Fibroblast of lung (primary cell): ENCODE data around the gene LCE3C. TPM values are rescaled to one million over a fixed set of nuclear protein-coding genes. Genes with fewer than 3 reads are reported as not detected.
"Not testable (repeated sequence)": the region's sequence is repeated elsewhere in the genome, so short reads cannot be mapped to it uniquely, and the experiment has no call there.

Experiments
- DNase-seq, 2 donors: peaks; one replicate each; pipeline versions ENCODE4 v3.0.0 to v3.0.0-alpha.2; 2010; ENCODE audit warnings: low read depth in 2 of 2
- H2AFZ ChIP-seq: 2 replicates; pipeline ENCODE4 v1.5.1; 2012; ENCODE audit warnings: low read length, control low read depth, inconsistent platforms
- H3K27ac ChIP-seq: 2 replicates; pipeline ENCODE4 v1.5.1; 2011; ENCODE audit warnings: low read length, control low read depth; ENCODE audit not compliant: insufficient read depth
- H3K27me3 ChIP-seq: 2 replicates; pipeline ENCODE4 v1.5.1; 2011; ENCODE audit warnings: mild to moderate bottlenecking, low read length; ENCODE audit not compliant: control insufficient read depth, insufficient read depth
- H3K36me3 ChIP-seq: 2 replicates; pipeline ENCODE4 v1.5.1; 2011; ENCODE audit warnings: low read length; ENCODE audit not compliant: control insufficient read depth, insufficient read depth
- H3K4me1 ChIP-seq: 2 replicates; pipeline ENCODE4 v1.5.1; 2011; ENCODE audit warnings: low read length; ENCODE audit not compliant: control insufficient read depth, insufficient read depth; ENCODE audit errors: extremely low read depth
- H3K4me2 ChIP-seq: 2 replicates; pipeline ENCODE4 v1.5.1; 2011; ENCODE audit warnings: low read length, control low read depth; ENCODE audit not compliant: insufficient read depth; ENCODE audit errors: extremely low read depth
- H3K4me3 ChIP-seq, 4 experiments: fragments of 200-600 bp in 1 of 4; sonication (generic) in 1 of 4; replicated peaks in 1 of 4; 2 replicates each; pipeline ENCODE4 v1.5.1; 2011 to 2016; ENCODE audit warnings: low read length in 4 of 4, low read depth in 3 of 4, mild to moderate bottlenecking in 3 of 4, control low read depth in 2 of 4, inconsistent platforms in 1 of 4, mixed read lengths in 1 of 4; ENCODE audit not compliant: insufficient read depth in 1 of 4; ENCODE audit errors: control extremely low read depth in 1 of 4
- H3K79me2 ChIP-seq: 2 replicates; pipeline ENCODE4 v1.5.1; 2012; ENCODE audit warnings: mild to moderate bottlenecking, low read length, inconsistent platforms; ENCODE audit not compliant: control insufficient read depth, insufficient read depth
- H3K9ac ChIP-seq: 2 replicates; pipeline ENCODE4 v1.5.1; 2011; ENCODE audit warnings: mild to moderate bottlenecking, low read length, control low read depth; ENCODE audit not compliant: insufficient read depth
- H3K9me3 ChIP-seq: 2 replicates; pipeline ENCODE4 v1.5.1; 2012; ENCODE audit warnings: low read depth, low read length; ENCODE audit not compliant: control insufficient read depth, insufficient read depth
- H4K20me1 ChIP-seq: 2 replicates; pipeline ENCODE4 v1.5.1; 2011; ENCODE audit warnings: low read length; ENCODE audit not compliant: control insufficient read depth, insufficient read depth; ENCODE audit errors: extremely low read depth
- CTCF ChIP-seq, 2 donors: IDR thresholded peaks in 1 of 2; conservative IDR thresholded peaks in 1 of 2; 1 replicate in 1 of 2; 2 replicates in 1 of 2; pipeline ENCODE4 v1.5.1; 2011 to 2012; ENCODE audit warnings: low read length in 2 of 2, control low read depth in 1 of 2, inconsistent platforms in 1 of 2, low read depth in 1 of 2, mild to moderate bottlenecking in 1 of 2
- EZH2 ChIP-seq: IDR thresholded peaks from 2 replicates; pipeline ENCODE4 v1.5.1; 2012; ENCODE audit warnings: low read length, control low read depth, mild to moderate bottlenecking; ENCODE audit errors: missing control alignments
- polyA plus RNA-seq, 2 donors: library from polyadenylated mRNA; depleted of rRNA in 1 of 2; stranded (reverse) in 1 of 2; unstranded in 1 of 2; fragments of >200 nt; gene quantifications; 2 replicates each; pipeline ENCODE4 v1.2.1, GENCODE V29; 2011 to 2012; ENCODE audit warnings: missing spikeins in 1 of 2
- total RNA-seq: library from RNA; depleted of rRNA; stranded (reverse); fragments of >200 nt; gene quantifications from 2 replicates; pipeline ENCODE4 v1.2.1, GENCODE V29; 2014

LCE3C gene
- total and polyA plus RNA-seq, 2 donors (not counting 1 experiment from before 2014, with no cell fraction given): not detected

DNA sequence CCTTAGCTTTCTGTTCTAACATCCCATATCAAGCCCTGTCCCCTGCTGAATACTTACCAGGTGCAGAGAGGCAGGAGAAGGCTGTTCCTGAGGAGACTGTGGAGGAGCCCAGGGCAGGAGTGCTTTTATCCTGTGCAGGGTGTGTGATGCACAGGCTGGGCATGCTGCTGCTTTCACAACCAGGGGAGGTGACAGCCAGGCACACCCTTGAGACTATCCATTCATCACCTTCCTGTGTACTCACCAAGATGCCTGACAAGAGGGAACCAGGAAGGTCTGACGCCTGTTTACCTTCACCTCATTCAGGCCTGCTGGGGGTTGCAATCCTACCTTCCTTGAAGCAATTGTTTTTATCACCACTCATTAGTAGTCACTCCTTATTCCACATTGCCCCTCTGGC, 33.4 kb upstream of the LCE3C start, which contains the start of gene LCE3E:
TSS of gene LCE3E (minus strand) at position 100 of the 400 bp plus-strand sequence. CDS start 572 bp downstream, outside the sequence.
- Histone ChIP-seq H3K4me3 (no peak within 1 kb of the TSS), H4K20me1 (no peaks in the 10 kb centered on the region)
- no peak for TF ChIP-seq EZH2
- no peak for TF ChIP-seq CTCF (conservative IDR thresholded peaks at IDR 0.05 in 1 of 2, IDR thresholded peaks at IDR 0.05 in 1 of 2; ENCODE audit: low read depth in 1 of 2, low read length in 2 of 2)

GRCh38 chr1:152577168-152577567, 22.9 kb upstream of the LCE3C start:
- H2AFZ ChIP-seq: no peak overlapping the region
- no peak overlapping the region for H3K9ac ChIP-seq
- H3K36me3 ChIP-seq: no peaks in the 10 kb centered on the region
- H3K4me2 ChIP-seq: no peak overlapping the region
- no peak overlapping the region for H3K4me3 ChIP-seq
- no peaks in the 10 kb centered on the region for H3K4me1 ChIP-seq
- H3K27me3 ChIP-seq: no peaks in the 10 kb centered on the region
- no peaks in the 10 kb centered on the region for H3K79me2 ChIP-seq
- no peaks in the 10 kb centered on the region for H3K9me3 ChIP-seq
- H3K27ac ChIP-seq: no peak overlapping the region
- DNase-seq: no peak
- TF ChIP-seq EZH2 (no peak), CTCF (conservative IDR thresholded peaks at IDR 0.05 in 1 of 2, IDR thresholded peaks at IDR 0.05 in 1 of 2; ENCODE audit: low read depth in 1 of 2, low read length in 2 of 2) (no peak)
- no peaks in the 10 kb centered on the region for H4K20me1 ChIP-seq

More for the DNA sequence above, 33.4 kb upstream of the LCE3C start, which contains the start of gene LCE3E:
- Histone ChIP-seq H3K79me2 (no peaks in the 10 kb centered on the region), H3K4me1 (no peaks in the 10 kb centered on the region), H3K27me3 (no peaks in the 10 kb centered on the region), H3K9ac (no peak within 1 kb of the TSS), H3K4me2 (no peak within 1 kb of the TSS), H2AFZ (no peak within 1 kb of the TSS), H3K9me3 (no peaks in the 10 kb centered on the region), H3K27ac (no peak within 1 kb of the TSS), H3K36me3 (no peaks in the 10 kb centered on the region)
- DNase-seq: no peak

DNA sequence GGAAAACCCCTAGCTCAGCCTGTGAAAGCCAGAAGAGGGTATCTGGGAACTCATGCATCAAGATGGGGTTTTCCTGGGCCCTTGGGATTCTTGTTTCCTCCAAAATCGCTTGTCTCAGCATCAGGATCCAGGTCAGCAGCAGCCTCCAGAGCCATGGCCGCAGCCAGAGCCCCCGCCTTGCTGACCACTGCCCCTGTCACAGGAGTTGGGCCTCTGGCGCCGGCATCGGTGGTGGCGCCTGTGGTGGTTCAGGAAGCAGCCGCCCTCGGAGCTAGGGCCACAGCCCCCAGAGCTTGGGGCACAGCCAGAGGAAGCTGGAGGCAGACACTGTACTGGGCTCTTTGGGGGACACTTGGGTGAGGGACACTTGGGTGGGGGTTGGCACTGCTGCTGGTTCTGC, 20.5 kb upstream of the LCE3C start:
- H3K4me3 ChIP-seq, H3K36me3 ChIP-seq, H3K4me2 ChIP-seq, H2AFZ ChIP-seq, H4K20me1 ChIP-seq, H3K27ac ChIP-seq, H3K79me2 ChIP-seq, H3K27me3 ChIP-seq, H3K4me1 ChIP-seq, H3K9me3 ChIP-seq, DNase-seq, H3K9ac ChIP-seq: not testable (repeated sequence)
